ENCODE data around the gene MRPL46. TPM values are rescaled to one million over a fixed set of nuclear protein-coding genes. Genes with fewer than 3 reads are reported as not detected.
"Not testable (repeated sequence)": the region's sequence is repeated elsewhere in the genome, so short reads cannot be mapped to it uniquely, and the experiment has no call there.

MRPL46 gene
- total RNA-seq, 1 donor from 2014 or later = 49.1 TPM

DNA sequence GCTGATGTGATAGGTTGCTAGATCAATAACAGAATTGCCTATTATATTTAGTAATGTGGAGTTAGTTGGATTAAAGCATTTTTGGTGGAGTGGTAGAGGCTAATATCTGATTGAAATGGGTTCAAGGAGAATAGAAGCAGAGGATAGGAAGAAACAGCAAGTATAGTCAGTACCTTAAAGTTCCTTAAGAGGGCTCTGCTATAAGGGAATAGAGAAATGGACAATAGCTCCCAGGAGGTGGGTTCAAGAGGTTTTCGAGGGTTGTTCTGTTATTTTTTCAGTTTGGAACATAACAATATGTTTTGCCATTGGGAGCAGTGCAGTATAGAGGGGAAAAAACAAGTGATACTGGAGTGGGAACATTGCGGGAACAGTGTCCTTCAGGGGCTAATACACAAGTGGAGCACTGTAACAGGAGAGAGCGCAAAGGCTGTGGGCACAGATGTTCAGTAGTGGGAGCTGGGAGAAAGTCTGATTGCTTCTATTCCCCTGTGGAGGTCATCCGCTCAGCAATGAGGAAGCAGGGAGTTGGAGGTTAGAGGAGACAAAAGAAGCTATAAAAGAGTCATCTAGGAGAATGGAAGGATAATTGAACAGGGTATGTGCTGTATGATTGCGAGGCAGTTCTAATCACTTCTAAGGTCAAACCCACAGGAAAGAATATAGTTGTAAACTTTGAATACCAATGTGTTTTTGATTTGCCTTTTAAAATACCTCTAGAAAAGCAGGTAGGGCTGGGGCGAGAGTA is 3.6 kb upstream of the MRPL46 start:
- Mint-ChIP-seq H3K27me3 (no peaks in the 10 kb centered on the region), H3K4me3 (no peak overlapping the region), H3K27ac (no peak overlapping the region), H3K9me3 (no peaks in the 10 kb centered on the region), H3K4me1 (peaks cover 25% of the 10 kb centered on the region), H3K36me3 (ENCODE audit: low read depth) (peaks cover 28% of the 10 kb centered on the region)
- DNase-seq = no peak
- intact Hi-C loops (cut with micrococcal nuclease) = no loop called here

DNA sequence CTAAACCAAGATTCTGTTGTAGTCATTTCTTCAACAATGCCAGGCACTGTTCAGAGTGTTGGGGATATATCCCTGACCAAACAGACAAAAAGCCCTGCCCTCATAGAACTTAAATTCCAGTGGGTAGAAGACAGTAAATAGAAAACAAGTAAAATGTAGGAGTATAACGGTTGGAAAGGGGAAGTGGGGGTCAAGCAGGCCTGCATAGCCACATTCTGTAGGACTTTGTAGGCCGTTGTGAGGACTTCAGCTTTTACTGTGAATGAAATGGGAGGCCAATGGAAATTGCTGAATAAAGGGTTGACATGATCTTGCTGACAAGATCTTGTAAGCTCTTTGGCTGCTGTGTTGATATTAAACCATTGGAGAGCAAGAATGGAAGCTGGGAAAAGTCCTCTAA is 2.1 kb upstream of the MRPL46 start:
- Mint-ChIP-seq H3K9me3 (no peaks in the 10 kb centered on the region), H3K4me1 (peaks cover 33% of the 10 kb centered on the region)

DNA sequence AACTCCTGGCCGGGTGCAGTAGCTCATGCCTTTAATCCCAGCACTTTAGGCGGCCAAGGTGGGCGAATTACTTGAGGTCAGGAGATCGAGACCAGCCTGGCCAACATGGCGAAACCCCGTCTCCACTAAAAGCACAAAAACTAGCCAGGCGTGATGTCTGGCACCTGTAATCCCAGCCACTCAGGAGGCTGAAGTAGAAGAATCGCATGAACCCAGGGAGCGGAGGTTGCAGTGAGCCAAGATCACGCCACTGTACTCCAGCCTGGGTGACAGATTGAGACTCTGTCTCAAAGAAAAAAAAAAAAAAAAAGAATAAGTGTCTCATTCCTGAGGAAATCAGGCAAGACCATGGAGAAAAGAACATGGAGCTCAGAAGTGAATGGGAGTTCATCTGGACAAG is 1.5 kb upstream of the MRPL46 start:
- intact Hi-C loops (cut with micrococcal nuclease); H3K9me3 Mint-ChIP-seq: not testable (repeated sequence)

More for the DNA sequence above, 2.1 kb upstream of the MRPL46 start:
- Mint-ChIP-seq H3K36me3 (ENCODE audit: low read depth) (peaks cover 37% of the 10 kb centered on the region), H3K27ac (no peak overlapping the region), H3K27me3 (no peaks in the 10 kb centered on the region), H3K4me3 (no peak overlapping the region)
- intact Hi-C loops (cut with micrococcal nuclease) = no loop called here
- DNase-seq = no peak

DNA sequence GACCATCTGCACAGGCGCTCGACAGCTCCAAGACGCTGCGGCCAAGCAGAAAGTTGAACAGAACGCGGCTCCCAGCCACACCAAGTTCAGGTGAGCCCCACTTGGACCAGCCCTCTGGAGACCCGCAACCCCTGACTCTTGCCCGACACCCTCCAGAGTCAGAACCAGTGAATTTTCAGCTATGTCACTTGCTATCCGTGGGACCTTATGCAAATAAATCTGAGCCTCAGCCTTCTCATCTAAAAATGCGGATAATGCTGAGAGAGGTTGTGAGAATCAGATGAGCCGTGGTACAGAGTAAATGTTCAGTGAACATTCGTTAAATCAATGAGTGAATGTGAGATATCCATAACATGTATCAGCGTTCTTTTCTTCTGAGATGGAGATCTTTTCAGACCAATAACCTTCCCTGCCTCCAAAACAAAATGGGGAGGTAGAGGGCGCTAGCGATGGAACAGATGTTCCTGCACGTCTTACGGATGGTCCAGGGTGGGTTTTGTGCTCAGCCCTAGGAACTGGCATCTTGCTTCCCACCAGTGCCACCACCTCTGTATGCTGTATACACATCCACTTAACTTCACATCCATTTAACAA is 844 bp upstream of the MRPL46 start:
- DNase-seq = no peak
- peaks cover 40% of the 10 kb centered on the region for H3K36me3 Mint-ChIP-seq (ENCODE audit: low read depth)

More for the DNA sequence above, 1.5 kb upstream of the MRPL46 start:
- peaks cover 35% of the 10 kb centered on the region for H3K4me1 Mint-ChIP-seq
- peak overlapping the region; percentile 97 for H3K27ac Mint-ChIP-seq
- H3K27me3 Mint-ChIP-seq, DNase-seq: not testable (repeated sequence)
- H3K36me3 Mint-ChIP-seq (ENCODE audit: low read depth) = peaks cover 38% of the 10 kb centered on the region
- peak overlapping the region; percentile 93 for H3K4me3 Mint-ChIP-seq

DNA sequence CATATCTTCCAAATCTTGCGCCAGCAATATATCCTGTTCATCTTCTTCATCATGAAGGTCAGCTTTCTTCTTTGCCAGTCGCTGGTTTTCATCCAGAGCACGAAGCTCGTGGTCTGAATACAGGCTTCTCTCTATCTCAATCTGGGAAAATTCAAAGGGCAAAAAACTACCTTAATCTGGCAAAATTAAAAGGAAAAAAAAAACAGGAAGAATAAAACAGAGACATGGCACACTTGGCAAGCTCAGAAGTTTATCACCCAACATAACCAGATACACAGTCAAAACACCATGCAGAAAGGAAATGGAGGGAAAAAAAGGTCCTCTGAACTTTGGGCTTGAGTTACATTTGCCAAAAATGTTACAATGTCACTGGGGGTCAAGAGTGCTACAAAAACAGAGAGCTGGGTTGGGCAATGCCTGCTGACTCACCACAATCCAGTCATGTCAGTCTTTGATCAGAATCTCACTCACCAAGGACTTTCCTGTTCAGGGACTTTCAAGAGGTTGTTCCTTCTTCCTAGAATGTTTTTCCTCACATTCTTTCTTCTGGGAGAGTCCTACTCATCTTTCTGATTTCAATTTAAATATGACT is 1.5 kb downstream of the MRPL46 start:
- DNase-seq = no peak
- peak overlapping the region; percentile 97 for H3K27ac Mint-ChIP-seq
- peaks cover 39% of the 10 kb centered on the region for H3K36me3 Mint-ChIP-seq (ENCODE audit: low read depth)
- no peaks in the 10 kb centered on the region for H3K9me3 Mint-ChIP-seq
- H3K27me3 Mint-ChIP-seq = no peaks in the 10 kb centered on the region
- intact Hi-C loops (cut with micrococcal nuclease) = loop anchor here (2.0 kb wide), 2 partner anchors 81 to 157 kb away; partner anchors contain the start of gene DET1
- peaks cover 27% of the 10 kb centered on the region for H3K4me1 Mint-ChIP-seq
- peak overlapping the region; percentile 93 for H3K4me3 Mint-ChIP-seq

More for the DNA sequence above, 844 bp upstream of the MRPL46 start:
- peak overlapping the region; percentile 97 for H3K27ac Mint-ChIP-seq
- H3K27me3 Mint-ChIP-seq = no peaks in the 10 kb centered on the region
- peak overlapping the region; percentile 93 for H3K4me3 Mint-ChIP-seq
- H3K9me3 Mint-ChIP-seq = no peaks in the 10 kb centered on the region
- intact Hi-C loops (cut with micrococcal nuclease) = loop anchor here (1.0 to 2.0 kb wide), 3 partner anchors 79 to 429 kb away; partner anchors contain the start of gene DET1
- peaks cover 35% of the 10 kb centered on the region for H3K4me1 Mint-ChIP-seq

DNA sequence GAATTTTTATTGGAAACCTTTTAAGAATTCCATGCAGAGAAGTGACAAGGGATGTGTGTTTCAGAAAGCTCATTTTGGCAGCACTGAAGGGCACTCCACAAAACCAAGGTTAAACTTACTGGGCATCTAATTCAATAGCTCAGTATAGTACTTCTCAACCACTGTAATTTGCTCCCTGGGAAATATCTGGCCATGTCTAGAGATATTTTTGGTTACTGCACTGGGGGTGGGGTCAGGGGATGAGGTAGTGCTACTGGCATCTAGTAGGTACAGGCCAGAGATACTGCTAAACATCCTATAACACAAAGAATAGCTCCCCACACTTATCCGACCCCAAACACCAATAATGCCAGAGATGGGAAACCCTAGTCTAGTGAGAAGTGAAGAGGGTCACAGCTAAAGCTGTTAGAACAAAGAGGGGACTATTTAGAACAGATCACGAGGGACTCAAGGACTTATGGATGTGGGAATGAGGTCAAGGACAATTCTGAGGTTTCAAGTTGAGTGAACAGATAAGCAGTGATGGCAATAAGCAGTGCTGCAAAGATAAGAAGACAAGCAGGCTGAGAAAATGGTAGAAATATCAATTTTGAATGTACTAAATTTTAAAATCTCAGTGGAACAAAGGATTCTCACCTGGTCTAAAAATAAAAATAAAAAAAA is 3.2 kb downstream of the MRPL46 start:
- peaks cover 53% of the 10 kb centered on the region for H3K36me3 Mint-ChIP-seq (ENCODE audit: low read depth)
- no peak overlapping the region for H3K27ac Mint-ChIP-seq
- intact Hi-C loops (cut with micrococcal nuclease) = no loop called here
- no peaks in the 10 kb centered on the region for H3K27me3 Mint-ChIP-seq
- H3K4me3 Mint-ChIP-seq = no peak overlapping the region
- no peak for DNase-seq
- H3K9me3 Mint-ChIP-seq = no peaks in the 10 kb centered on the region
- H3K4me1 Mint-ChIP-seq = peaks cover 27% of the 10 kb centered on the region

DNA sequence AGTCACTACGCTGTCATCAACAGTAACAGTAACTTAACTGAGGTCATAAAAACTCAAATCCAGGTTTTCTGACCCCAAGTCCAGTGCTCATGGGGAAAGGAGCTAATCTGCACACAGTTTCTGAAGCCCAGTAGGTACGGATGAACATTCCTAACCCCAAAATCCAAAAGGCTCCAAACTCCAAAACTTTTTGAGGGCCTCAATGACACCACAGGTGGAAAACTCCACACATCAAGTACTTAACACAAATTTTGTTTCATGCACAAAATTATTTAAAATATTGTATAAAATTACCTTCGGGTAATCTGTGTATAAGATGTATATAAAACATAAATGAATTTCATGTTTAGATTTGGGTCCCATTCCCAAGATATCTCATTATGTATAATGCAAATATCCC is 10.5 kb downstream of the MRPL46 start:
- H3K9me3 Mint-ChIP-seq = no peaks in the 10 kb centered on the region
- no peak overlapping the region for H3K27ac Mint-ChIP-seq
- intact Hi-C loops (cut with micrococcal nuclease) = no loop called here
- peaks cover 2% of the 10 kb centered on the region for H3K4me1 Mint-ChIP-seq
- H3K4me3 Mint-ChIP-seq = no peak overlapping the region
- H3K27me3 Mint-ChIP-seq = no peaks in the 10 kb centered on the region
- H3K36me3 Mint-ChIP-seq (ENCODE audit: low read depth) = peaks cover 21% of the 10 kb centered on the region
- no peak for DNase-seq

DNA sequence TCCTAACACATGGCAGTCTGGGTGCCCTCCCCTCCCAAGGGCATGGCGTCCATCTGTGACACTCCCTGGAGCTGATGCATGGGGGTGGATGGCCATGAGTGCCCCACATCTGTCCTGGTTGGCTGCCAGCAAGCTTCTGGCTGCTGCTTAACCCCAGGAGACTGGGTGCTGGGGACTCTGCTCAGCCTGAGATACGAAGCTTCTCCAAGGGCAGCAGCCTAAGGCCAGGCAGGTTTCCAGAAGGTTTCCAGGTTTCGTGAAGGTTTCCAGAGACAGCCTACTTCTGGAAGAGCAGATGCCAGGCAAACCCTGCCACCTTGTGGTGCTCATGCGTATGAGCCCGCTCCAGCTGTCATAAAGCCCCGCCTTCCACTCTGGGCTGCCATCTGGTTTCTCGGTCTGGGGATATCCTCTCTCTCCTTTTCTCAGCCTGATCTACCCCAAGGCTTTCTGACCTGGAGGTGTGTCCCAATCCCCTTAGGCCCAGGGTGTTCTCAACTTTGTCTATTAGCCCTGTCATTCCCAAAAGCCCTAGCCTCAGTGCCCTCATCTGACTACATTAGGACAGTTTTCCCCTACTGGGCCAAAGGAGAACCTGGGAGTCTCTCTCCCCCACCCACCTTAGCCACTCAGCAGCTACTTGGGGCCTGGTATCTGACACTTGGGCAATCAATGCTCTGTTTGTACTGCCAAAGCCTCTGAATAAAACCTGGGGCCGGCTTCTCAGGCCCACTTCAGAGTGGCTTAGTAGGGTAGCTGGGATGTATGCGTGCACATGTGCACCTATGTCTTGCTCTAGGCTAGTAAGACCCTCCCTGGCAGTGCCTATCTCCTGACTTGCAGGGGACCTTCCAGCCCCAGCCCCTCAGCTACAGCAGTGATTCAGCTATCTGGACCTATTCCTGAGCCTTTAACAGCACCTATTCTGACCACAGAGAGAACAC is 12.0 kb downstream of the MRPL46 start:
- H3K27me3 Mint-ChIP-seq = no peaks in the 10 kb centered on the region
- no peaks in the 10 kb centered on the region for H3K9me3 Mint-ChIP-seq
- intact Hi-C loops (cut with micrococcal nuclease) = loop anchor here (5.0 kb wide), 1 partner anchor 208 kb away; no protein-coding TSS in a partner anchor
- peaks cover 2% of the 10 kb centered on the region for H3K4me1 Mint-ChIP-seq
- peaks cover 13% of the 10 kb centered on the region for H3K36me3 Mint-ChIP-seq (ENCODE audit: low read depth)
- no peak overlapping the region for H3K27ac Mint-ChIP-seq
- no peak overlapping the region for H3K4me3 Mint-ChIP-seq
- peak; percentile 81 for DNase-seq

DNA sequence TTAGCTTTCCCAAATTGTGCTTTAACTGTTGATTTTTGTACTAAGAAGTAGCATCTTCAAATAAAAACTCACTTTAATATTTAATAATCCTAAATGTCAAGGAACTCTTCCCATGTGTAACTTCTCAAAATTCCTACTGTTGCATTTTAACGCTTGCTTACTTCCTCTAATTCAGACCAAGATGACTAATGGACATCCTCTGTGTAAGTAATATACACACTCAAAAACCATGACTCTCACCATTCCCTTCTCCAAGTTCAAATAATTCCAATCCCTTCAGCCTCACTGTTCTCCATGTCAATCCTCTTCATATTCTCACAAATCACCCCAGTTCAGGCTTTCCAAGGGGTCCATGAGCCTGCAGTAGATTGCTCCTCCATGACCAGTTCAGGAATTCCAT is 13.0 kb downstream of the MRPL46 start:
- Mint-ChIP-seq H3K4me3 (no peak overlapping the region), H3K4me1 (peaks cover 5% of the 10 kb centered on the region), H3K27me3 (no peaks in the 10 kb centered on the region), H3K27ac (no peak overlapping the region), H3K36me3 (ENCODE audit: low read depth) (peaks cover 4% of the 10 kb centered on the region), H3K9me3 (no peaks in the 10 kb centered on the region)
- no peak for DNase-seq
- intact Hi-C loops (cut with micrococcal nuclease) = loop anchor here (5.0 kb wide), 1 partner anchor 207 kb away; no protein-coding TSS in a partner anchor

DNA sequence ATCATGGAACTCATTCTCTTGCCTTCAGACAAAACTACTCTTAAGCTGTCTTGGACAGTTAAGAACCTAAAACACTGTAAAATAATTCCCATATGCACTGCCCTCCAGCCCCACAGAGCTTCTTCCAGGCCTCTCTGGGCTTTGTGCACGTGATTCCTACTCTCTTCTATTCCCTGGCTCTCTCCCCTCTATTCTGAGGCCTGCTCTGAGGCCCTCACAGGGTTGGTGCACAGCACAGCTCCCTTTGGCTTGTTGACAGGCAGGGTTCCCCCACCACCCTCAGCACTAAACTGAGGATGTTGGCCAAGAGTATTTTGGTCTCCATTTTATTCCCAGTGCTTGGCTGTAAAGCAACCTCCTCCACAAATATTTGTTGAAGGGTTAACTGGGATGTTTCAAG is 13.5 kb downstream of the MRPL46 start:
- Mint-ChIP-seq H3K36me3 (ENCODE audit: low read depth) (peaks cover 3% of the 10 kb centered on the region), H3K4me3 (no peak overlapping the region), H3K4me1 (peaks cover 5% of the 10 kb centered on the region), H3K27ac (no peak overlapping the region), H3K27me3 (no peaks in the 10 kb centered on the region), H3K9me3 (no peaks in the 10 kb centered on the region)
- intact Hi-C loops (cut with micrococcal nuclease) = loop anchor here (5.0 kb wide), 1 partner anchor 206 kb away; no protein-coding TSS in a partner anchor
- no peak for DNase-seq

DNA sequence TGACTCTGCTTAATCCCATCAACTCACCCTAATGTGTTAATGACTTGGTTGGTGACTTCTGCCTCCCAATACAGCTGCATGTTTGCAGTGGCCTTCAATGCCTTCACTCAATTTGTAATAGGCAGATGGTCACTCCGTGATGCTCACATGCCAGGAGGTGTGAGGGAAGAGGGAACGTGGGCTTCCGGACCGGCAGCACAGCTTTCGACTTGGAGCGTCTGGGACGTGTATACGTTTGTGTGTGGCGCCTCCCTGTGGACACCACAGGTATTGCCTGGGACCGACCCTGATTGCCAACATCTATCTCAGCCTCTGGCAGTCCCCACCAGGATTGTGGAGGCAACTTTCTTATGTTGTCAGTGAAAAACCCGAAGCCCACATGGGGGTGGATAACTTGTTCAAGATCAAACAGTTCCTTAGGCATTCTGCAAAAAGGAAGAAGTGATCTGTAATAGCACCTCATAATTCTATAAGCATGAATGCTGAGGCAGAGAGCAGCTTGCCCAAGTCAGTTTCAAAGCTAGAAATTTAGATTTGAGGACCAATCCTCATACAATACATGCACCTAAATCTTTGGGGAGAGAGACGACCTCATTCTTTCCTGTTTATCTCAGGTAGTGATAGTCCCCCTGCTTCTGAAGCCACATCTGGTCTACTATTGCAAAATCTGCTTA is 16.9 kb downstream of the MRPL46 start:
- no peaks in the 10 kb centered on the region for H3K36me3 Mint-ChIP-seq (ENCODE audit: low read depth)
- DNase-seq = peak; percentile 91
- H3K4me1 Mint-ChIP-seq = peaks cover 5% of the 10 kb centered on the region
- peaks cover 6% of the 10 kb centered on the region for H3K27me3 Mint-ChIP-seq
- H3K9me3 Mint-ChIP-seq = no peaks in the 10 kb centered on the region
- no peak overlapping the region for H3K4me3 Mint-ChIP-seq
- H3K27ac Mint-ChIP-seq = no peak overlapping the region
- intact Hi-C loops (cut with micrococcal nuclease) = loop anchor here (5.0 kb wide), 1 partner anchor 203 kb away; no protein-coding TSS in a partner anchor

DNA sequence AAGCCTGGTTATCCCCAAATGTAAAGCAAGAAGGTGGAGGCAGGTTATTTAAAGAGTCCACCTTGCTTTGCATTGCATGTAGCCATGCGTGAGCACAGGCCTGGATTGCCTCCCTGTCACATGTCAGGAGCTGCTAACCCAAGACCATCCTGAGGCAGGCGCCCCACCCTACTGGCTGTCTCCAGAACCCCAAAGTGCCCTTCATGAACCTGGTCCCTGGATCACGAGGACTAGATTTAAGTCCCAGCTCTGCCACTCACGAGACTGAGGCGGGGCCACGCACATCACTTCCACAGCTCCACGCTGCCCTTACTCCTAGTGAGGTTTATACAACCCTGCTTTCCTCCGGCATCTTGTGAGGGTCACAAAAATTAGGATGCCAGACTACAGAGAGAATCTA is 17.6 kb downstream of the MRPL46 start:
- Mint-ChIP-seq H3K4me3 (no peak overlapping the region), H3K27me3 (peaks cover 9% of the 10 kb centered on the region), H3K27ac (no peak overlapping the region), H3K9me3 (no peaks in the 10 kb centered on the region), H3K4me1 (peaks cover 3% of the 10 kb centered on the region), H3K36me3 (ENCODE audit: low read depth) (no peaks in the 10 kb centered on the region)
- no peak for DNase-seq
- intact Hi-C loops (cut with micrococcal nuclease) = no loop called here
